Endothelial cell of umbilical vein (primary cell): ENCODE data around the gene LILRB3. TPM values are rescaled to one million over a fixed set of nuclear protein-coding genes. Genes with fewer than 3 reads are reported as not detected.

Experiments used
- BruUV-seq: library from RNA; stranded (reverse); fragments of 400-500 nt; replicated peaks from 2 replicates; lab custom pipeline; 2021; lab: Mats Ljungman, UMichigan
- CTCF ChIA-PET: fragments of 300-600, 350-600 bp; sonication (Branson Sonifier 250); formaldehyde crosslinking; loops from one replicate; lab custom pipeline; 2021; ENCODE audit warnings: antibody characterized with exemption, inconsistent platforms; lab: Charles Lee
- POLR2A ChIA-PET: fragments of 300-600, 350-600 bp; sonication (Branson Sonifier 250); formaldehyde crosslinking; loops from one replicate; lab custom pipeline; 2021; ENCODE audit warnings: antibody characterized with exemption, inconsistent platforms; lab: Charles Lee
- DNase-seq: peaks from one replicate; pipeline ENCODE4 v3.0.0-alpha.2; 2011; ENCODE audit warnings: low read depth, low spot score
- FAIRE-seq: peaks from 2 replicates; lab custom pipeline; 2011; peaks lifted over from hg19 to GRCh38; lab: Jason Lieb, UNC
- H2AFZ ChIP-seq: 2 replicates; pipeline ENCODE4 v1.6.0; 2012; ENCODE audit warnings: low read depth, low read length, control low read depth, inconsistent platforms
- H3K27ac ChIP-seq: 2 replicates; pipeline ENCODE4 v1.5.1; 2011; ENCODE audit warnings: low read depth, mild to moderate bottlenecking, control low read depth, low read length, moderate library complexity; ENCODE audit not compliant: insufficient read depth
- H3K27me3 ChIP-seq, 2 experiments: 2 replicates each; pipeline versions ENCODE4 v1.6.0 to v1.6.1; 2011; ENCODE audit warnings: low read length in 2 of 2, mixed read lengths in 1 of 2; ENCODE audit not compliant: control insufficient read depth in 2 of 2, insufficient read depth in 2 of 2
- H3K36me3 ChIP-seq, 2 experiments: 2 replicates in 1 of 2; 3 replicates in 1 of 2; pipeline ENCODE4 v1.5.1; 2011; ENCODE audit warnings: low read length in 2 of 2, mild to moderate bottlenecking in 1 of 2, moderate library complexity in 1 of 2; ENCODE audit not compliant: control insufficient read depth in 2 of 2, insufficient read depth in 2 of 2; ENCODE audit errors: extremely low read depth in 1 of 2
- H3K4me1 ChIP-seq: 3 replicates; pipeline ENCODE4 v1.5.1; 2011; ENCODE audit warnings: mild to moderate bottlenecking, low read length; ENCODE audit not compliant: control insufficient read depth, insufficient read depth; ENCODE audit errors: extremely low read depth
- H3K4me2 ChIP-seq: 2 replicates; pipeline ENCODE4 v1.6.1; 2011; ENCODE audit warnings: low read length, control low read depth, mixed read lengths; ENCODE audit not compliant: insufficient read depth
- H3K4me3 ChIP-seq, 3 experiments: fragments of 200-600 bp in 1 of 3; sonication (generic), shearing (Covaris generic) in 1 of 3; replicated peaks in 1 of 3; 2 replicates each; pipeline ENCODE4 v1.5.1; 2011 to 2016; ENCODE audit warnings: control low read depth in 3 of 3, low read length in 3 of 3, mild to moderate bottlenecking in 2 of 3, inconsistent platforms in 1 of 3, low read depth in 1 of 3, moderate library complexity in 1 of 3; ENCODE audit not compliant: insufficient read depth in 1 of 3
- H3K79me2 ChIP-seq: 2 replicates; pipeline ENCODE4 v1.6.0; 2012; ENCODE audit warnings: low read length, inconsistent platforms; ENCODE audit not compliant: control insufficient read depth, insufficient read depth
- H3K9ac ChIP-seq: replicated peaks from 2 replicates; pipeline ENCODE3; 2011; ENCODE audit warnings: low read length, control low read depth; ENCODE audit not compliant: insufficient read depth; ENCODE audit errors: extremely low read depth
- H3K9me1 ChIP-seq: replicated peaks from 3 replicates; pipeline ENCODE4 v1.6.0; 2011; ENCODE audit warnings: mild to moderate bottlenecking, low read length; ENCODE audit not compliant: control insufficient read depth, insufficient read depth; ENCODE audit errors: extremely low read depth
- H3K9me3 ChIP-seq: replicated peaks from 2 replicates; pipeline ENCODE4 v1.5.1; 2012; ENCODE audit warnings: low read length, inconsistent platforms; ENCODE audit not compliant: control insufficient read depth, insufficient read depth
- H4K20me1 ChIP-seq: replicated peaks from 2 replicates; pipeline ENCODE3; 2011; ENCODE audit warnings: mild to moderate bottlenecking, low read length; ENCODE audit not compliant: control insufficient read depth, insufficient read depth; ENCODE audit errors: extremely low read depth
- EZH2 ChIP-seq: IDR thresholded peaks from 2 replicates; pipeline ENCODE4 v1.6.1; 2012; ENCODE audit warnings: borderline replicate concordance, low read depth, mild to moderate bottlenecking, moderate library complexity, low read length, inconsistent platforms; ENCODE audit not compliant: severe bottlenecking
- FOS ChIP-seq: IDR thresholded peaks from 2 replicates; pipeline ENCODE4 v1.6.1; 2011; ENCODE audit warnings: mild to moderate bottlenecking, low read length, moderate library complexity, borderline replicate concordance; ENCODE audit not compliant: insufficient read depth
- GATA2 ChIP-seq: IDR thresholded peaks from 2 replicates; pipeline ENCODE4 v1.7.0; 2011; ENCODE audit warnings: low read depth, mild to moderate bottlenecking, moderate library complexity, mixed read lengths, low read length; ENCODE audit not compliant: insufficient read length, insufficient read depth
- JUN ChIP-seq: IDR thresholded peaks from 2 replicates; pipeline ENCODE4 v1.6.1; 2011; ENCODE audit warnings: borderline replicate concordance, low read depth; ENCODE audit not compliant: insufficient read length, insufficient read depth
- MYC ChIP-seq: IDR thresholded peaks from one replicate; pipeline ENCODE4 v1.6.1; 2011; ENCODE audit warnings: mild to moderate bottlenecking, low read depth, low read length
- POLR2A ChIP-seq: IDR thresholded peaks from 2 replicates; pipeline ENCODE4 v1.6.1; 2012; ENCODE audit warnings: low read depth, mild to moderate bottlenecking, control low read depth, low read length
- POLR2AphosphoS5 ChIP-seq: IDR thresholded peaks from 2 replicates; pipeline ENCODE4 v1.6.1; 2012; ENCODE audit warnings: low read depth, mild to moderate bottlenecking, control low read depth, low read length, moderate library complexity; ENCODE audit not compliant: insufficient read depth
- dilution Hi-C: fragments of 300-500 bp; cut with MboI; formaldehyde crosslinking; loops from one replicate; pipeline ENCODE4 v1.15.0; 2019; ENCODE audit warnings: low sequenced_read_pairs; ENCODE audit not compliant: extremely low pct_ligation_motif_present
- intact Hi-C: fragments of 100-400 bp; cut with micrococcal nuclease; formaldehyde crosslinking; loops from one replicate; pipeline ENCODE4 v1.10.0; 2022
- polyA plus RNA-seq, 4 experiments: library from polyadenylated mRNA; depleted of rRNA in 3 of 4; stranded (reverse) in 3 of 4; unstranded in 1 of 4; fragments of >200 nt; gene quantifications; 2 replicates each; pipeline versions ENCODE4 v1.2.1 to v1.2.3, GENCODE V29; 2011 to 2012; ENCODE audit warnings: missing spikeins in 1 of 4
- total RNA-seq: library from RNA; stranded (reverse); gene quantifications from 2 replicates; pipeline ENCODE4 v1.2.3, GENCODE V29; 2021
- TF ChIP-seq, protein P1 (sequence below), 2 donors: IDR thresholded peaks; 1 replicate in 1 of 2; 2 replicates in 1 of 2; pipeline ENCODE4 v1.5.1; 2011; ENCODE audit warnings: low read length in 2 of 2, mild to moderate bottlenecking in 2 of 2, moderate library complexity in 2 of 2, control low read depth in 1 of 2, inconsistent platforms in 1 of 2, low read depth in 1 of 2; ENCODE audit not compliant: insufficient read depth in 1 of 2; ENCODE audit errors: extremely low read depth in 1 of 2
- TF ChIP-seq, protein P2 (sequence below): IDR thresholded peaks from 2 replicates; pipeline ENCODE4 v1.6.1; 2011; ENCODE audit not compliant: insufficient read depth, insufficient read length

Gene LILRB3
- total and polyA plus RNA-seq, 2 donors (not counting 3 experiments of a cell fraction or from before 2014, with no cell fraction given): not detected

DNA sequence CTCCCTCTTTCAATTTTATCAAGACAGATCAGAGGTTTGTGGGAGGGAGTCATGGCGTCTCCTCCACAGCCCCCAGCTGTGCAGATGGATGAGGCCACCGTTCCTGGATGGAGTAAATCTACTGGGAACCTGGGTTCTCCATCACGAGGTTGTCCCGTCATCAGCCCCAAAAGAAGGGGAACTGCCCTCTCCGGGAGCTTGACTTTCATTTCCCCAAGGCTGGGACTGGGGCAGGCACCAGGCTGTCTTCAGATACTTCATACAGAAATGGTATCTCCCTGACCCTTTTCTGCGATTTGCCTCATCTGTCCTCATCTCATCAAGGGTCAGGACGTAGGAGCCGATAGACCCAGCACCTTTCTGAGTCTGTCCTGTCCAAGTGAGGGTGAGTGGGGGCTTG is 48.3 kb upstream of the LILRB3 start:
- H2AFZ ChIP-seq: no peak overlapping the region
- ChIA-PET CTCF (no interaction called here), POLR2A (no interaction called here)
- H3K36me3 ChIP-seq: no peaks in the 10 kb centered on the region
- H3K27ac ChIP-seq: no peak overlapping the region
- H3K4me3 ChIP-seq: no peak overlapping the region
- dilution Hi-C loops (no loop called here), intact Hi-C loops (no loop called here)
- H3K4me2 ChIP-seq: no peak overlapping the region
- H3K27me3 ChIP-seq: peaks cover 6 to 9% of the 10 kb centered on the region in 2 experiments
- TF ChIP-seq MYC: no peak
- no peak for TF ChIP-seq JUN
- no peak for TF ChIP-seq GATA2
- TF ChIP-seq, protein P1, sequence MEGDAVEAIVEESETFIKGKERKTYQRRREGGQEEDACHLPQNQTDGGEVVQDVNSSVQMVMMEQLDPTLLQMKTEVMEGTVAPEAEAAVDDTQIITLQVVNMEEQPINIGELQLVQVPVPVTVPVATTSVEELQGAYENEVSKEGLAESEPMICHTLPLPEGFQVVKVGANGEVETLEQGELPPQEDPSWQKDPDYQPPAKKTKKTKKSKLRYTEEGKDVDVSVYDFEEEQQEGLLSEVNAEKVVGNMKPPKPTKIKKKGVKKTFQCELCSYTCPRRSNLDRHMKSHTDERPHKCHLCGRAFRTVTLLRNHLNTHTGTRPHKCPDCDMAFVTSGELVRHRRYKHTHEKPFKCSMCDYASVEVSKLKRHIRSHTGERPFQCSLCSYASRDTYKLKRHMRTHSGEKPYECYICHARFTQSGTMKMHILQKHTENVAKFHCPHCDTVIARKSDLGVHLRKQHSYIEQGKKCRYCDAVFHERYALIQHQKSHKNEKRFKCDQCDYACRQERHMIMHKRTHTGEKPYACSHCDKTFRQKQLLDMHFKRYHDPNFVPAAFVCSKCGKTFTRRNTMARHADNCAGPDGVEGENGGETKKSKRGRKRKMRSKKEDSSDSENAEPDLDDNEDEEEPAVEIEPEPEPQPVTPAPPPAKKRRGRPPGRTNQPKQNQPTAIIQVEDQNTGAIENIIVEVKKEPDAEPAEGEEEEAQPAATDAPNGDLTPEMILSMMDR (IDR thresholded peaks at IDR 0.05; ENCODE audit: extremely low read depth in 1 of 2, insufficient read depth in 1 of 2, low read depth in 1 of 2, low read length in 2 of 2): no peak
- no peak for TF ChIP-seq FOS
- TF ChIP-seq EZH2: no peak
- no peak for TF ChIP-seq POLR2AphosphoS5
- TF ChIP-seq, protein P2, sequence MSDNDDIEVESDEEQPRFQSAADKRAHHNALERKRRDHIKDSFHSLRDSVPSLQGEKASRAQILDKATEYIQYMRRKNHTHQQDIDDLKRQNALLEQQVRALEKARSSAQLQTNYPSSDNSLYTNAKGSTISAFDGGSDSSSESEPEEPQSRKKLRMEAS: no peak
- no peak for TF ChIP-seq POLR2A
- H3K9ac ChIP-seq: no peak overlapping the region
- no peaks in the 10 kb centered on the region for H3K9me1 ChIP-seq
- FAIRE-seq: no peak
- no peaks in the 10 kb centered on the region for H3K4me1 ChIP-seq
- BruUV-seq: no TSS peak
- no peaks in the 10 kb centered on the region for H4K20me1 ChIP-seq
- DNase-seq: no peak
- H3K9me3 ChIP-seq: no peaks in the 10 kb centered on the region
- no peaks in the 10 kb centered on the region for H3K79me2 ChIP-seq
